Fibroblast of the conjunctiva (primary cell): ENCODE results near the gene BLACAT1.
A peak's percentile ranks its signal among the peaks of the same experiment; 100 is the strongest.
"Not testable (repeated sequence)": the region's sequence is repeated elsewhere in the genome, so short reads cannot be mapped to it uniquely, and the experiment has no call there.

Experiments
- DNase-seq: peaks from one replicate; pipeline ENCODE4 v3.0.0-alpha.2; 2010; ENCODE audit warnings: low read depth

BLACAT1 gene

GRCh38 chr1:205440476-205441317, 15.1 kb downstream of the BLACAT1 start:
- no peak for DNase-seq

GRCh38 chr1:205440121-205440475, 15.7 kb downstream of the BLACAT1 start:
- DNase-seq: no peak

GRCh38 chr1:205438213-205439158, 17.4 kb downstream of the BLACAT1 start:
- DNase-seq: peak; percentile 35

GRCh38 chr1:205437570-205437969, 18.3 kb downstream of the BLACAT1 start:
- no peak for DNase-seq

GRCh38 chr1:205436776-205437410, 19.0 kb downstream of the BLACAT1 start:
- DNase-seq: no peak

GRCh38 chr1:205435578-205436573, 20.0 kb downstream of the BLACAT1 start:
- no peak for DNase-seq

- DNase-seq: no peak
Observed at GRCh38 chr1:205434738-205435137, 21.1 kb downstream of the BLACAT1 start.

- not testable (repeated sequence) for DNase-seq
Observed at GRCh38 chr1:205432692-205433091, 23.2 kb downstream of the BLACAT1 start.

GRCh38 chr1:205432116-205432515, 23.7 kb downstream of the BLACAT1 start:
- no peak for DNase-seq

GRCh38 chr1:205430696-205431305, 25.0 kb downstream of the BLACAT1 start:
- DNase-seq: no peak

- DNase-seq: no peak
Observed at GRCh38 chr1:205429762-205430695, 25.8 kb downstream of the BLACAT1 start.

- DNase-seq: no peak
Observed at GRCh38 chr1:205424901-205425600, 30.8 kb downstream of the BLACAT1 start.

- no peak for DNase-seq
Observed at GRCh38 chr1:205423814-205424399, 31.9 kb downstream of the BLACAT1 start.

- no peak for DNase-seq
Observed at GRCh38 chr1:205422993-205423642, 32.7 kb downstream of the BLACAT1 start.

- no peak for DNase-seq
Observed at GRCh38 chr1:205421798-205422197, 34.0 kb downstream of the BLACAT1 start, which contains the start of gene LEMD1. TSS of gene LEMD1 (minus strand) at chr1:205422056. CDS start at chr1:205420536, 1,520 bp downstream.

GRCh38 chr1:205420938-205421337, 34.9 kb downstream of the BLACAT1 start:
- no peak for DNase-seq

- no peak for DNase-seq
Observed at GRCh38 chr1:205417870-205418635, 37.8 kb downstream of the BLACAT1 start.
